Measurements from ENCODE around the gene FRAT1.
"Not testable (repeated sequence)": the region's sequence is repeated elsewhere in the genome, so short reads cannot be mapped to it uniquely, and the experiment has no call there.

The FRAT1 gene

DNA sequence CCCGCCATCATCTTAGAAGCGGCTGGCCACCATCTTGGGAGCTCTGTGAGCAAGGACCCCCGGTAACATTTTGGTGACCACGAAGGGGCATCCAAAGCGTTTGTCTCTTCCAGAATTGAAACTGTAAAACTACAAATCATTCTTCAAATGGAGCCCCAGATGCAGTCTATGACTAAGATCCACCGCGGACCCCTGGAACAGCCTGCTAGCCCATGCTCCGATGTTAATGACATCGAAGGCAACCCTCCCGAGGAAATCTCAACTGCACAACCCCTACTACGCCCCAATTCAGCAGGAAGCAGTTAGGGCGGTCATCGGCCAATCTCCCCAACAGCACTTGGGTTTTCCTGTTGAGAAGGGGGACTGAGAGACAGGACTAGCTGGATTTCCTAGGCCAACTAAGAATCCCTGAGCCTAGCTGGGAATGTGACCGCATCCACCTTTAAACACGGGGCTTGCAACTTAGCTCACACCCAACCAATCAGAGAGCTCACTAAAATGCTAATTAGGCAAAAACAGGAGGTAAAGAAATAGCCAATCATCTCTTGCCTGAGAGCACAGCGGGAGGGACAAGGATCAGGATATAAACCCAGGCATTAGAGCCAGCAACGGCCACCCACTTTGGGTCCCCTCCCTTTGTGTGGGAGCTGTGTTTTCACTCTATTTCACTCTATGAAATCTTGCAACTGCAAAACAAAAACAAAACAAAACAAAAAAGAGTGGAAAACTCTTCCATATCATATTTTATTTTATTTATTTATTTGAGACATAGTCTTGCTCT is 28.3 kb upstream of the FRAT1 start:
- peak overlapping the region; percentile 82; the same call in 1 of the 2 replicates for H3K4me3 ChIP-seq (ENCODE audit: low read depth, low read length)
- not testable (repeated sequence) for H3K36me3 ChIP-seq (ENCODE audit: control insufficient read depth, insufficient read depth, low read length); H3K9ac ChIP-seq (ENCODE audit: low read length); H3K27me3 ChIP-seq (ENCODE audit: control insufficient read depth, insufficient read depth, low read length); H3K4me1 ChIP-seq (ENCODE audit: control insufficient read depth, insufficient read depth, low read length); H3K27ac ChIP-seq (ENCODE audit: low read depth, low read length); H3K9me3 ChIP-seq (ENCODE audit: control insufficient read depth, insufficient read depth, low read depth, low read length)

DNA sequence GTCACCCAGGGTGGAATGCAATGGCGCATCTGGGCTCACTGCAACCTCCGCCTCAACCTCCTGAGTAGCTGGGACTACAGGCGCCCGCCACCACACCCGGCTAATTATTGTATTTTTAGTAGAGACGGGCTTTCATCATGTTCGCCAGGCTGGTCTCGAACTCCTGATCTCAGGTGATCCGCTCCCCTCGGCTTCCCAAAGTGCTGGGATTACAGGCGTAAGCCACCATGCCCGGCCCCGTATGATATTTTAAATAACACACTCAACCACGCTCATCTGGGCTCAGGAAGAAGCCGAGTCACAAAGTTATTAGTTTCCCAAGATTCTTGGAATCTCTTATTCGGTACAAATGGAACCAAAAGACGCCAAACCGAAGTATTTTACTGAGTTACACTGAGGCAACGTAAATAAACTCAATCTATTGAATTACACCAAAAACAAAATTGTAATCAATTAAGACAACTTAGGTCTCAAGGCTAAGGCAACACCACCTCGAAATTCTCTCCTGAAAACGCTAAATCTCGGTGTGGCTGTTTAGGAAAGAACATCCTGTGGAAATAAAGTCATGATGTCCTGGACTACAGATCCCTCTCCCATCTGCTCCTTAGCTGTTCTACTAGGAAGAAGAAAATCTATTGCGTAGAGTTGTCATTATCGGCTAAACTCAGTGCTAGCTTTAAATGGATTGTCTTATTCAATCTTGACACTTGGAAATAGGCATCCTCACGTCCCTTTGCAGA is 27.5 kb upstream of the FRAT1 start:
- H3K4me1 ChIP-seq (ENCODE audit: control insufficient read depth, insufficient read depth, low read length), result peaks cover 4% of the 10 kb centered on the region; the same call in 1 of the 2 replicates
- peaks cover 4% of the 10 kb centered on the region for H3K36me3 ChIP-seq (ENCODE audit: control insufficient read depth, insufficient read depth, low read length)
- no peaks in the 10 kb centered on the region for H3K27me3 ChIP-seq (ENCODE audit: control insufficient read depth, insufficient read depth, low read length)
- H3K4me3 ChIP-seq (ENCODE audit: low read depth, low read length), result peak overlapping the region; percentile 82
- peak overlapping the region; percentile 88 for H3K9ac ChIP-seq (ENCODE audit: low read length)
- peak overlapping the region; percentile 82; the same call in 1 of the 2 replicates for H3K27ac ChIP-seq (ENCODE audit: low read depth, low read length)
- H3K9me3 ChIP-seq (ENCODE audit: control insufficient read depth, insufficient read depth, low read depth, low read length), result no peaks in the 10 kb centered on the region

DNA sequence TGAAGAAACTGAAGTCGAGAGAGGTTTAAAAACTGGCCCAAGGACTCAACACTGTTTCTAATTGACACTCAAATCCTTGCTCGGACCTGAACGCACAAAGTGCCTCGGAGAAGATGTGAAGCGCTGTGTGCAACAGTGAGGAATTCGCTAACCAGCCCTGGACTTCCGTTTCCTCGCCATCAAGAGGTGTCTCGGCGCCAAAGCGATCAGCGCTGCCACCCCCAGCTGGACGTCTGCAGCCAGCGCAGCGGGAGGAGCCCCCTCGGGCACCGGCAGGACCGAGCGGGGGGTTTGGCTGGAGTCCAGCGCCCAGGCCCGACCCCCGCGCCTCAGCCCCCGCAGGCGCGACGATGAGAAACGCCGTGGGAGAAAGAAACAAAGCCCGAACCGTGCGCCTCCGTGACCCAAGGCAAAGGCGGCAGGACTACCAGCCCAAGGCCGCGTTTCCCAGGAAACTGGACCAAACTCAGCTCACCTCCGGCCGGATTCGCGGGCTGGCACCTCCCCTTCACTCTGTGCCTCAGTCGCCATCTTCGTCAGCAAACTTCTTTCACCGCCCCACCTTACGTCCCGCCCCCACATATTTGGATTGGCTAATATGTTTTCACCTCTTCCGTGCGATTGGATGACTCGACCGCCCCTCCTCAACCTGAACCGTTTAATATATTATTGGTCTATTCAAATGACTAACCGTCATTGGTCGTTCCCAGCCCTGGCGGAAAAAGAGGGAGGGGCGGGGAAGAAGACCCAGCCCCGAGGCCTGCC is 26.8 kb upstream of the FRAT1 start, which contains the start of gene ARHGAP19:
ARHGAP19 (minus strand) TSS at position 541 of the 765 bp plus-strand sequence; CDS start at position 531, 10 bp downstream.
- H3K9ac ChIP-seq (ENCODE audit: low read length), result peak within 1 kb of the TSS; percentile 88
- peak within 1 kb of the TSS; percentile 82 for H3K4me3 ChIP-seq (ENCODE audit: low read depth, low read length)
- H3K9me3 ChIP-seq (ENCODE audit: control insufficient read depth, insufficient read depth, low read depth, low read length), result no peaks in the 10 kb centered on the region

DNA sequence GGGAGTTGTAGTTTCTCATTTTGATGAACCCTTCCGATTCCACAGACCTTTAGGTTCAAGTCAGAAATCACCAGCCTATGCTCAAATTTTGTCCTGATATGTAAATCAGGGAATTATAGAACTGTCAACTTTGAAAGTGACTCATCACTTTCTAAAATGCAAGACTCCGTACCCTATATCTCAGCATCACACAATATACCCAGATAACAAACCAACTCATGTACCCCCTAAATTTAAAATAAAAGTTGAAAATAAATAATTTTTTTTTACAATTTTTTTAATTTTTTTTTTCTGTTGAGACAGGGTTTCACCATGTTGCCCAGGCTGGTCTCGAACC is 26.2 kb upstream of the FRAT1 start:
- no peak overlapping the region for H3K4me3 ChIP-seq (ENCODE audit: low read depth, low read length)
- H3K27ac ChIP-seq (ENCODE audit: low read depth, low read length), result no peak overlapping the region
- H3K9me3 ChIP-seq (ENCODE audit: control insufficient read depth, insufficient read depth, low read depth, low read length), result no peaks in the 10 kb centered on the region
- H3K36me3 ChIP-seq (ENCODE audit: control insufficient read depth, insufficient read depth, low read length), result no peaks in the 10 kb centered on the region
- H3K27me3 ChIP-seq (ENCODE audit: control insufficient read depth, insufficient read depth, low read length), result no peaks in the 10 kb centered on the region
- H3K9ac ChIP-seq (ENCODE audit: low read length), result no peak overlapping the region
- peaks cover 4% of the 10 kb centered on the region; the same call in 1 of the 2 replicates for H3K4me1 ChIP-seq (ENCODE audit: control insufficient read depth, insufficient read depth, low read length)

More for the DNA sequence above, 26.8 kb upstream of the FRAT1 start, which contains the start of gene ARHGAP19:
- Histone ChIP-seq H3K4me1 (ENCODE audit: control insufficient read depth, insufficient read depth, low read length) (peaks cover 4% of the 10 kb centered on the region; the same call in 1 of the 2 replicates), H3K27ac (ENCODE audit: low read depth, low read length) (peak within 1 kb of the TSS; percentile 82), H3K27me3 (ENCODE audit: control insufficient read depth, insufficient read depth, low read length) (no peaks in the 10 kb centered on the region), H3K36me3 (ENCODE audit: control insufficient read depth, insufficient read depth, low read length) (peaks cover 4% of the 10 kb centered on the region; the same call in 1 of the 2 replicates)

GRCh38 chr10:97297556-97298222 is 21.4 kb upstream of the FRAT1 start:
- Histone ChIP-seq H3K4me1 (ENCODE audit: control insufficient read depth, insufficient read depth, low read length) (no peaks in the 10 kb centered on the region), H3K9me3 (ENCODE audit: control insufficient read depth, insufficient read depth, low read depth, low read length) (no peaks in the 10 kb centered on the region), H3K9ac (ENCODE audit: low read length) (no peak overlapping the region), H3K27me3 (ENCODE audit: control insufficient read depth, insufficient read depth, low read length) (no peaks in the 10 kb centered on the region), H3K27ac (ENCODE audit: low read depth, low read length) (no peak overlapping the region), H3K4me3 (ENCODE audit: low read depth, low read length) (no peak overlapping the region), H3K36me3 (ENCODE audit: control insufficient read depth, insufficient read depth, low read length) (no peaks in the 10 kb centered on the region)

- Histone ChIP-seq H3K9me3 (ENCODE audit: control insufficient read depth, insufficient read depth, low read depth, low read length) (no peaks in the 10 kb centered on the region), H3K9ac (ENCODE audit: low read length) (no peak overlapping the region), H3K36me3 (ENCODE audit: control insufficient read depth, insufficient read depth, low read length) (no peaks in the 10 kb centered on the region), H3K4me3 (ENCODE audit: low read depth, low read length) (no peak overlapping the region), H3K27me3 (ENCODE audit: control insufficient read depth, insufficient read depth, low read length) (no peaks in the 10 kb centered on the region), H3K4me1 (ENCODE audit: control insufficient read depth, insufficient read depth, low read length) (no peaks in the 10 kb centered on the region), H3K27ac (ENCODE audit: low read depth, low read length) (no peak overlapping the region)
Measured at GRCh38 chr10:97298223-97298571, 20.9 kb upstream of the FRAT1 start.

DNA sequence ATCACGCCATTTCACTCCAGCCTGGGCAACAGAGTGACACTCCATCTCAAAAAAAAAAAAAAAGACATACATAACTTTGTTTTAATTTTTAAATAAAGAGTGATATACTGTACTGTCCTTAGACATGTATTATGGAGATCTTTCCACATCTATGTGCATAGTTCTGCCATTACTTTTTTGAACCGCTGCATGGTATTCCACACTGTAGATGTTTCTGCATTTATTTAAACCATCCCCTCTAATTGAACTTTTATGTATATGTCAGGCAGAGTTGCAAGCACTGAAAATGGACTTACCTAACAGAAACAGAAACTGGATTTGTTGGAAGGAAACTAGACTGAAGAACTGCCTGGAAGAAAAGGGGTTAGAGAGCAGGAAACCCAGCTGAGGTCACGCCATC is 18.1 kb upstream of the FRAT1 start:
- H3K4me1 ChIP-seq (ENCODE audit: control insufficient read depth, insufficient read depth, low read length), result no peaks in the 10 kb centered on the region
- no peaks in the 10 kb centered on the region for H3K9me3 ChIP-seq (ENCODE audit: control insufficient read depth, insufficient read depth, low read depth, low read length)
- H3K27ac ChIP-seq (ENCODE audit: low read depth, low read length), result no peak overlapping the region
- H3K36me3 ChIP-seq (ENCODE audit: control insufficient read depth, insufficient read depth, low read length), result no peaks in the 10 kb centered on the region
- H3K27me3 ChIP-seq (ENCODE audit: control insufficient read depth, insufficient read depth, low read length), result no peaks in the 10 kb centered on the region
- H3K9ac ChIP-seq (ENCODE audit: low read length), result no peak overlapping the region
- no peak overlapping the region for H3K4me3 ChIP-seq (ENCODE audit: low read depth, low read length)

DNA sequence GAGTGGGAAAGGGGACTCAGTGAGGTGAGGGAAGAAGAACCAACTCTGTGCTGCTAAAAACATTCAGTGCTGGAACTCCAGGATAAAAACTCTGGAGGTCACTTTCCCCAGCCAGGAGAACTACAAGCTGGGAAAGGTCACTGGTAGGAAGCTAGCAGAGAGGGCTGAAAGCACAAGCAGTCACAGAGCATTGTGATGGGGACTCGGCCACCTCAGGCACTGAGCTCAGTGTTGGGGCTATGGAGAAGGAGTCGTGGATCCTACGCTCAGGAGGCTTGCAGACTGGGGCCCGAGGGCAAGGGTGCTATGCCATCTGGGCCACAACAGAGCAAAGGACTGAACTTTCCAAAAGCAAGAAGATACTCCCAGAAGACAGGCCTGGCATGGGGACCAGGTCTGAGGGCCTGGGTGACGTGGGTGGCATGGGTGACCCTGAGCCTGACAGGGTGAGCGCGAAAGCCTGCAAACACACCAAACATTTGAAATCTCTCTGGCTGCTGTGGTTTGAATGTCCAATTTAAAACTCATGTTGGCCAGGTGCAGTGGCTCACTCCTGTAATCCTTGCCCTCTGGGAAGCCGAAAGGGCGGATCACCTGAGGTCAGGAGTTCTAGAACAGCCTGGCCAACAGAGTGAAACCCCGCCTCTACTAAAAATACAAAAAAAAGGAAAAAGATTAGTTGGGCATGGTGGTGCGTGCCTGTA is 16.8 kb upstream of the FRAT1 start:
- H3K9ac ChIP-seq (ENCODE audit: low read length), result no peak overlapping the region

GRCh38 chr10:97307441-97307840 is 11.6 kb upstream of the FRAT1 start:
- Histone ChIP-seq H3K27ac (ENCODE audit: low read depth, low read length) (no peak overlapping the region), H3K27me3 (ENCODE audit: control insufficient read depth, insufficient read depth, low read length) (no peaks in the 10 kb centered on the region), H3K36me3 (ENCODE audit: control insufficient read depth, insufficient read depth, low read length) (no peaks in the 10 kb centered on the region), H3K9me3 (ENCODE audit: control insufficient read depth, insufficient read depth, low read depth, low read length) (no peaks in the 10 kb centered on the region), H3K9ac (ENCODE audit: low read length) (no peak overlapping the region), H3K4me1 (ENCODE audit: control insufficient read depth, insufficient read depth, low read length) (no peaks in the 10 kb centered on the region), H3K4me3 (ENCODE audit: low read depth, low read length) (no peak overlapping the region)

More for the DNA sequence above, 16.8 kb upstream of the FRAT1 start:
- no peaks in the 10 kb centered on the region for H3K9me3 ChIP-seq (ENCODE audit: control insufficient read depth, insufficient read depth, low read depth, low read length)
- no peaks in the 10 kb centered on the region for H3K4me1 ChIP-seq (ENCODE audit: control insufficient read depth, insufficient read depth, low read length)
- no peak overlapping the region for H3K27ac ChIP-seq (ENCODE audit: low read depth, low read length)
- H3K36me3 ChIP-seq (ENCODE audit: control insufficient read depth, insufficient read depth, low read length), result no peaks in the 10 kb centered on the region
- H3K27me3 ChIP-seq (ENCODE audit: control insufficient read depth, insufficient read depth, low read length), result no peaks in the 10 kb centered on the region
- H3K4me3 ChIP-seq (ENCODE audit: low read depth, low read length), result no peak overlapping the region

Measured in HUES6 (cell line).